Endothelial cell of umbilical vein (primary cell): ENCODE results near the gene MEGF11.

Source experiments
- EZH2 ChIP-seq: IDR thresholded peaks from 2 replicates; pipeline ENCODE4 v1.6.1; 2012; ENCODE audit warnings: borderline replicate concordance, low read depth, mild to moderate bottlenecking, moderate library complexity, low read length, inconsistent platforms; ENCODE audit not compliant: severe bottlenecking
- FOS ChIP-seq: IDR thresholded peaks from 2 replicates; pipeline ENCODE4 v1.6.1; 2011; ENCODE audit warnings: mild to moderate bottlenecking, low read length, moderate library complexity, borderline replicate concordance; ENCODE audit not compliant: insufficient read depth
- JUN ChIP-seq: IDR thresholded peaks from 2 replicates; pipeline ENCODE4 v1.6.1; 2011; ENCODE audit warnings: borderline replicate concordance, low read depth; ENCODE audit not compliant: insufficient read length, insufficient read depth
- MYC ChIP-seq: IDR thresholded peaks from one replicate; pipeline ENCODE4 v1.6.1; 2011; ENCODE audit warnings: mild to moderate bottlenecking, low read depth, low read length
- POLR2A ChIP-seq: IDR thresholded peaks from 2 replicates; pipeline ENCODE4 v1.6.1; 2012; ENCODE audit warnings: low read depth, mild to moderate bottlenecking, control low read depth, low read length
- POLR2AphosphoS5 ChIP-seq: IDR thresholded peaks from 2 replicates; pipeline ENCODE4 v1.6.1; 2012; ENCODE audit warnings: low read depth, mild to moderate bottlenecking, control low read depth, low read length, moderate library complexity; ENCODE audit not compliant: insufficient read depth
- TF ChIP-seq, protein P1 (sequence below), 2 donors: IDR thresholded peaks; 1 replicate in 1 of 2; 2 replicates in 1 of 2; pipeline ENCODE4 v1.5.1; 2011; ENCODE audit warnings: low read length in 2 of 2, mild to moderate bottlenecking in 2 of 2, moderate library complexity in 2 of 2, control low read depth in 1 of 2, inconsistent platforms in 1 of 2, low read depth in 1 of 2; ENCODE audit not compliant: insufficient read depth in 1 of 2; ENCODE audit errors: extremely low read depth in 1 of 2
- TF ChIP-seq, protein P2 (sequence below): IDR thresholded peaks from 2 replicates; pipeline ENCODE4 v1.6.1; 2011; ENCODE audit not compliant: insufficient read depth, insufficient read length

DNA sequence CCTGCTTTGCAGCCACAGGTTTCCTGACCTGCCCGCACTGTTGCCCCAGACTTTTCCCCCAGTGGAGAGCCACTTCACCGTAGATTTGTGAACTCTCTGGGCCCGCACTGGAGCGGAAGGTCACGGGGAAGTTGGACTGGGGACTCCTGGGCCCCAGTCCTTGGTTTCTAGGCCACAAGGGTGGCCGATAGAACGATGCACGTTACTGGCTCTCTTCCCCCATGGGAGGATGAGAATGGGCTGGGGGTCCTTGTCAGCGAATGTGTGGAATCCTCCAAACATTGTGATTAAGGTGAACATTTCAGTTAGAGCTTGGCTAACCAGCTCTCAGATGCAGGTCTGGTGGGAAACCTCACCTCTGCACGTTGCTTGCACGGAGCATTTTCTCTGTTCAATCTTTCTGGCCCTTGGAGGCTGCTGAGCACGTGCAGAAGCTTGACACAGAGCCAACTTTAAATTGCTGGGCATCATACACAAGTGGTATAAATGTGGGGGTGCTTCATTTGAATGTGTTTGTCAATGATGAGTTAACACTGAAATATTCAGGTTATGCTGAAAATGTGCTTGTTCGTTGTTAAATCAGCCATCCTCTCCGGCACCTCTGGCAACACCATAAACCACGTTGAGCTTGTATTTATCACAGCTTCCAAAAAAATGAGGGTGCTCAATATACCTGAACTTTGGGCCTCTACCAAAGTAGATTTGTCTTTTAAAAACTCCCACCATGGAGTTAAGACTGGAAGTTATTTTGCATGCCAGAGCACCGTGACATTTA is 40.8 kb upstream of the MEGF11 start:
- TF ChIP-seq POLR2AphosphoS5 (no peak), POLR2A (no peak), EZH2 (no peak), MYC (peak; percentile 1), FOS (peak; percentile 47), JUN (peak; percentile 26)
- TF ChIP-seq, protein P1, sequence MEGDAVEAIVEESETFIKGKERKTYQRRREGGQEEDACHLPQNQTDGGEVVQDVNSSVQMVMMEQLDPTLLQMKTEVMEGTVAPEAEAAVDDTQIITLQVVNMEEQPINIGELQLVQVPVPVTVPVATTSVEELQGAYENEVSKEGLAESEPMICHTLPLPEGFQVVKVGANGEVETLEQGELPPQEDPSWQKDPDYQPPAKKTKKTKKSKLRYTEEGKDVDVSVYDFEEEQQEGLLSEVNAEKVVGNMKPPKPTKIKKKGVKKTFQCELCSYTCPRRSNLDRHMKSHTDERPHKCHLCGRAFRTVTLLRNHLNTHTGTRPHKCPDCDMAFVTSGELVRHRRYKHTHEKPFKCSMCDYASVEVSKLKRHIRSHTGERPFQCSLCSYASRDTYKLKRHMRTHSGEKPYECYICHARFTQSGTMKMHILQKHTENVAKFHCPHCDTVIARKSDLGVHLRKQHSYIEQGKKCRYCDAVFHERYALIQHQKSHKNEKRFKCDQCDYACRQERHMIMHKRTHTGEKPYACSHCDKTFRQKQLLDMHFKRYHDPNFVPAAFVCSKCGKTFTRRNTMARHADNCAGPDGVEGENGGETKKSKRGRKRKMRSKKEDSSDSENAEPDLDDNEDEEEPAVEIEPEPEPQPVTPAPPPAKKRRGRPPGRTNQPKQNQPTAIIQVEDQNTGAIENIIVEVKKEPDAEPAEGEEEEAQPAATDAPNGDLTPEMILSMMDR (IDR thresholded peaks at IDR 0.05; ENCODE audit: extremely low read depth in 1 of 2, insufficient read depth in 1 of 2, low read depth in 1 of 2, low read length in 2 of 2): no peak
- TF ChIP-seq, protein P2, sequence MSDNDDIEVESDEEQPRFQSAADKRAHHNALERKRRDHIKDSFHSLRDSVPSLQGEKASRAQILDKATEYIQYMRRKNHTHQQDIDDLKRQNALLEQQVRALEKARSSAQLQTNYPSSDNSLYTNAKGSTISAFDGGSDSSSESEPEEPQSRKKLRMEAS: peak; percentile 76
